ENCODE data around the gene C3orf52.

- TF ChIP-seq CTCF (IDR thresholded peaks at IDR 0.05): no peak
- no peak for TF ChIP-seq POLR2A (IDR thresholded peaks at IDR 0.05; ENCODE audit: low read depth)
- TF ChIP-seq EP300 (IDR thresholded peaks at IDR 0.05): no peak
These were observed 54.4 kb downstream of the C3orf52 start for GRCh38 chr3:112140584-112140983.

All from esophagus muscularis mucosa (tissue), 4 donors.